CD4-positive, alpha-beta T cell treated with Interleukin-1 beta for 1 hour (primary cell): ENCODE results near the gene SEC14L1.

ENCODE experiments used
- DNase-seq, 2 donors: peaks; one replicate each; pipeline ENCODE4 v3.0.0-alpha.2; 2020 to 2022

SEC14L1 gene

GRCh38 chr17:77165577-77165976, 24.8 kb downstream of the SEC14L1 start:
- DNase-seq = no peak

- DNase-seq = no peak
Observed at GRCh38 chr17:77167472-77168306, 26.9 kb downstream of the SEC14L1 start.

GRCh38 chr17:77173104-77173503, 32.3 kb downstream of the SEC14L1 start:
- no peak for DNase-seq

- DNase-seq = no peak
Observed at GRCh38 chr17:77174928-77175661, 34.3 kb downstream of the SEC14L1 start.

- no peak for DNase-seq
Observed at GRCh38 chr17:77177002-77177741, 36.4 kb downstream of the SEC14L1 start.

GRCh38 chr17:77178050-77178449, 37.3 kb downstream of the SEC14L1 start:
- DNase-seq = no peak

- no peak for DNase-seq
Observed at GRCh38 chr17:77178563-77178962, 37.8 kb downstream of the SEC14L1 start.

GRCh38 chr17:77180503-77181357, 40.0 kb downstream of the SEC14L1 start:
- no peak for DNase-seq

- DNase-seq = no peak
Observed at GRCh38 chr17:77182205-77183172, 41.7 kb downstream of the SEC14L1 start.

- DNase-seq = no peak
Observed at GRCh38 chr17:77184474-77184873, 43.7 kb downstream of the SEC14L1 start.

GRCh38 chr17:77185137-77185536, 44.4 kb downstream of the SEC14L1 start:
- no peak for DNase-seq

- DNase-seq = no peak
Observed at GRCh38 chr17:77186141-77186604, 45.4 kb downstream of the SEC14L1 start.

- no peak for DNase-seq
Observed at GRCh38 chr17:77188084-77189066, 47.6 kb downstream of the SEC14L1 start.

- DNase-seq = no peak
Observed at GRCh38 chr17:77189148-77189547, 48.4 kb downstream of the SEC14L1 start.

- no peak for DNase-seq
Observed at GRCh38 chr17:77190576-77190975, 49.8 kb downstream of the SEC14L1 start.

GRCh38 chr17:77191244-77191643, 50.5 kb downstream of the SEC14L1 start:
- DNase-seq = no peak

GRCh38 chr17:77193653-77194052, 52.9 kb downstream of the SEC14L1 start:
- DNase-seq = no peak

GRCh38 chr17:77194179-77194578, 53.4 kb downstream of the SEC14L1 start:
- no peak for DNase-seq

GRCh38 chr17:77196251-77196650, 55.5 kb downstream of the SEC14L1 start:
- no peak for DNase-seq

GRCh38 chr17:77197115-77197514, 56.3 kb downstream of the SEC14L1 start:
- no peak for DNase-seq
